Stimulated activated naive CD8-positive, alpha-beta T cell treated with anti-CD3 and anti-CD28 coated beads, Interleukin-15, Interleukin-2, amounts not matched to agents 100 U/mL and 50 U/mL, for 24 hours (primary cell): ENCODE results near the gene THAP3.

ENCODE experiments used
- ATAC-seq: fragments of 150-1000 bp; cut with Tn5 transposase; one replicate; pipeline ENCODE4 v1.10.0; 2021
- DNase-seq: peaks from one replicate; pipeline ENCODE4 v3.0.0; 2021

Gene THAP3, protein sequence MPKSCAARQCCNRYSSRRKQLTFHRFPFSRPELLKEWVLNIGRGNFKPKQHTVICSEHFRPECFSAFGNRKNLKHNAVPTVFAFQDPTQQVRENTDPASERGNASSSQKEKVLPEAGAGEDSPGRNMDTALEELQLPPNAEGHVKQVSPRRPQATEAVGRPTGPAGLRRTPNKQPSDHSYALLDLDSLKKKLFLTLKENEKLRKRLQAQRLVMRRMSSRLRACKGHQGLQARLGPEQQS

DNA sequence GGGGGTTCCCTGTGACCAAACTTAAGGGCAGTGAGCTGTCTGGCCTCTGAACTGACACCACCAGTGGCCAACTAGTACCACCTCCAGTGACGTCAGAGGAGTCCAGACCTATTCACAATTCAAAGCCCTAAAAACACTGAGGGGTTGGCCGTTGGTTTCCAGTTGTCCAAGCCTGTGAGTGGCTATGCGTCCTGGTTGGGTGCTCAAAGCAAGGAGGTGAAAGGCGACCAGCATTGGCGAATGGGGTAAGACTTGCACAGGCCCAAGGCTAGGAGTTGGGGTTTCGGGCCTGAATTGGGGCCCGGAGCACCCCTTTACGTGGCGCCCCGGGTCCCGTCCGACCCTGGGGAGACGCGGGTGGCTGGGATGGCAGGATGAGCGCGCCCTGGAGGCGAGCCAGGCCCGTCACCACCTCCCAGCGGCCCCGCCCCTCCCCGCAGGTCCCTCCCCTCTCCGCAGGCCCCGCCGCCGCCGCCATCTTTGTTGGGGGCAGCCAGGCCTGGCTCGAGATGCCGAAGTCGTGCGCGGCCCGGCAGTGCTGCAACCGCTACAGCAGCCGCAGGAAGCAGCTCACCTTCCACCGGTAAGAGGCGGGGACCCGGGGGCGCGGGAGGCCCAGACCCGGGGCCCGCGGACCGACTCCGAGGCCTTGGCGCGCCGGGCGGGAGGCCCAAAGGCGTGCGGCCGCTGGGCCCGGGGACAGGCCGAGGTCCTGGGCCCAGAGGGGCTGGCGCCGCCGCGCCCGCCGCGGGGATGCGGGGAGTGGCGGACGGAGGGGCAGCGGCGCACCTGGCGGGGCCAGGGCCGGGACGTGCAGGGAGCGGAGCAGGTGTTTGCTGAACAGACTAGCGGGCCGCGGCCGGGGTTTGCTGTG, at the start of gene THAP3:
Gene THAP3 (plus strand): TSS at position 159 of the 874 bp plus-strand sequence. CDS start 351 bp downstream, at position 510.
- ATAC-seq, result peak; percentile 95
- DNase-seq, result peak; percentile 93

DNA sequence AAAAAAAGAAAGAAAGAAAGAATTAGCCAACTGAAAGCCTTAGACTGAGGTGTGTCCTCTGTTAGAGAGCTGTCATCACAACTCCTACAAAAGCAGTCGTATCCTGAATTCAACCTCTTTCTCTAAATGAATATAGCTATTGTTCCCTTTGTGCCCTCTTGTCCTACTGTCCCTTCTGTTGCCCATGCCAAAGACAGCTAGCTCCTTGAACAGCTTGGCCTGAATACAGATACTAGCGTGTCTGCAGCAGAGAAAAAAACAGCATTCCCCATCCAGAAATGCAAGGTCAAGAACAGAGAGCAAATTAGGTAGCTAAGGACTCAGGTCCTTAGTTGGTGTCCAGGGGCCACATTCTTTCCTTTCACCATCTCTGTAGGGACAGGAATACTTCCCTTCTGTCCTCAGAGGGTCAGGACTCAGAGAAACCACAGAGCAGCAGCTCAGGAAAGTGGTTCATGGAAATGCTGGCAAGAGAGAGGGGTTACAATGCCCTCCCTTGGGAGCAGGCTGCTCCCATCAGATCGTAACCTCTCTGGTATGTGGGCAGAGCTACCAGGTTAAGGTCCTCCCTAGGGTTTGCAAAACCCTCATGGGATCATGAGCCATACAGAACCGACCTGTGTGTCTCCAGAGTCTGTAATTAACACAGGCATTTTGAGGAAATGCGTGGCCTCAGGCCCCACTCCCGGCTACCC, 46.7 kb upstream of the THAP3 start:
- ATAC-seq (no peak), DNase-seq (no peak)

DNA sequence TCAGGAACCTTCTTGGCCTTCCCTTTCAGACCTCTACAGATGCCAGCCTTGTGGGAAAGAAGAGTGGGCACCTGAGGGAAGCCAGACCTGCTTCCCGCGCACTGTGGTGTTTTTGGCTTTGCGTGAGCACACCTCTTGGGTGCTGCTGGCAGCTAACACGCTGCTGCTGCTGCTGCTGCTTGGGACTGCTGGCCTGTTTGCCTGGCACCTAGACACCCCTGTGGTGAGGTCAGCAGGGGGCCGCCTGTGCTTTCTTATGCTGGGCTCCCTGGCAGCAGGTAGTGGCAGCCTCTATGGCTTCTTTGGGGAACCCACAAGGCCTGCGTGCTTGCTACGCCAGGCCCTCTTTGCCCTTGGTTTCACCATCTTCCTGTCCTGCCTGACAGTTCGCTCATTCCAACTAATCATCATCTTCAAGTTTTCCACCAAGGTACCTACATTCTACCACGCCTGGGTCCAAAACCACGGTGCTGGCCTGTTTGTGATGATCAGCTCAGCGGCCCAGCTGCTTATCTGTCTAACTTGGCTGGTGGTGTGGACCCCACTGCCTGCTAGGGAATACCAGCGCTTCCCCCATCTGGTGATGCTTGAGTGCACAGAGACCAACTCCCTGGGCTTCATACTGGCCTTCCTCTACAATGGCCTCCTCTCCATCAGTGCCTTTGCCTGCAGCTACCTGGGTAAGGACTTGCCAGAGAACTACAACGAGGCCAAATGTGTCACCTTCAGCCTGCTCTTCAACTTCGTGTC, 45.9 kb upstream of the THAP3 start:
- DNase-seq, result no peak
- ATAC-seq, result no peak

DNA sequence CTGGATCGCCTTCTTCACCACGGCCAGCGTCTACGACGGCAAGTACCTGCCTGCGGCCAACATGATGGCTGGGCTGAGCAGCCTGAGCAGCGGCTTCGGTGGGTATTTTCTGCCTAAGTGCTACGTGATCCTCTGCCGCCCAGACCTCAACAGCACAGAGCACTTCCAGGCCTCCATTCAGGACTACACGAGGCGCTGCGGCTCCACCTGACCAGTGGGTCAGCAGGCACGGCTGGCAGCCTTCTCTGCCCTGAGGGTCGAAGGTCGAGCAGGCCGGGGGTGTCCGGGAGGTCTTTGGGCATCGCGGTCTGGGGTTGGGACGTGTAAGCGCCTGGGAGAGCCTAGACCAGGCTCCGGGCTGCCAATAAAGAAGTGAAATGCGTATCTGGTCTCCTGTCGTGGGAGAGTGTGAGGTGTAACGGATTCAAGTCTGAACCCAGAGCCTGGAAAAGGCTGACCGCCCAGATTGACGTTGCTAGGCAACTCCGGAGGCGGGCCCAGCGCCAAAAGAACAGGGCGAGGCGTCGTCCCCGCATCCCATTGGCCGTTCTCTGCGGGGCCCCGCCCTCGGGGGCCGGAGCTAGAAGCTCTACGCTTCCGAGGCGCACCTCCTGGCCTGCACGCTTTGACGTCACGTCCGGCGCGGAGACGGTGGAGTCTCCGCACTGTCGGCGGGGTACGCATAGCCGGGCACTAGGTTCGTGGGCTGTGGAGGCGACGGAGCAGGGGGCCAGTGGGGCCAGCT, 45.1 kb upstream of the THAP3 start, which contains the start of gene ZBTB48:
Gene ZBTB48 (plus strand): TSS at position 621 of the 745 bp plus-strand sequence. CDS start 616 bp downstream, outside the sequence.
- DNase-seq (peak; percentile 98), ATAC-seq (peak; percentile 99)

DNA sequence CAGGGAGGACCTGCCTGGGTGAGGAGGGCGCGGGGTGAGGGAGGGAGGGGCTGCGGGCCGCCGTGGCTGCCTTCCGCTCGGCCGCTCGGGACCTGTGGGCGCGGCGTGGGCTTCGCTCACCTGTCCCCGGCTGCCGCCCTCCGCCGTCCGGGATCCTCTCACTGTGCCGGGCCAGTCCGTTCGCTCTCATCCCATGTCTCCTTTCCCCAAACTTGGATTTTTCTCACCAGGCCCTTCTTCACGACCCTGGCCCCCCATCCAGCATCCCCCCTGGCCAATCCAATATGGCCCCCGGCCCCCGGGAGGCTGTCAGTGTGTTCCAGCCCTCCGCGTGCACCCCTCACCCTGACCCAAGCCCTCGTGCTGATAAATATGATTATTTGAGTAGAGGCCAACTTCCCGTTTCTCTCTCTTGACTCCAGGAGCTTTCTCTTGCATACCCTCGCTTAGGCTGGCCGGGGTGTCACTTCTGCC, 44.5 kb upstream of the THAP3 start:
- DNase-seq (no peak), ATAC-seq (peak; percentile 2)

DNA sequence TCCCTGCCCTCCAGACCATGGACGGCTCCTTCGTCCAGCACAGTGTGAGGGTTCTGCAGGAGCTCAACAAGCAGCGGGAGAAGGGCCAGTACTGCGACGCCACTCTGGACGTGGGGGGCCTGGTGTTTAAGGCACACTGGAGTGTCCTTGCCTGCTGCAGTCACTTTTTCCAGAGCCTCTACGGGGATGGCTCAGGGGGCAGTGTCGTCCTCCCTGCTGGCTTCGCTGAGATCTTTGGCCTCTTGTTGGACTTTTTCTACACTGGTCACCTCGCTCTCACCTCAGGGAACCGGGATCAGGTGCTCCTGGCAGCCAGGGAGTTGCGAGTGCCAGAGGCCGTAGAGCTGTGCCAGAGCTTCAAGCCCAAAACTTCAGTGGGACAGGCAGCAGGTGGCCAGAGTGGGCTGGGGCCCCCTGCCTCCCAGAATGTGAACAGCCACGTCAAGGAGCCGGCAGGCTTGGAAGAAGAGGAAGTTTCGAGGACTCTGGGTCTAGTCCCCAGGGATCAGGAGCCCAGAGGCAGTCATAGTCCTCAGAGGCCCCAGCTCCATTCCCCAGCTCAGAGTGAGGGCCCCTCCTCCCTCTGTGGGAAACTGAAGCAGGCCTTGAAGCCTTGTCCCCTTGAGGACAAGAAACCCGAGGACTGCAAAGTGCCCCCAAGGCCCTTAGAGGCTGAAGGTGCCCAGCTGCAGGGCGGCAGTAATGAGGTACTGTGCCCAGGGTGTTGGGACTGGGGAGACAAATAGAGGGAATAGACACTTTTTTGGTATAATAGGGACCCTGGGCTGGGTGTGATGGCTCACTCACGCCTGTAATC, 43.9 kb upstream of the THAP3 start:
- no peak for ATAC-seq
- no peak for DNase-seq

DNA sequence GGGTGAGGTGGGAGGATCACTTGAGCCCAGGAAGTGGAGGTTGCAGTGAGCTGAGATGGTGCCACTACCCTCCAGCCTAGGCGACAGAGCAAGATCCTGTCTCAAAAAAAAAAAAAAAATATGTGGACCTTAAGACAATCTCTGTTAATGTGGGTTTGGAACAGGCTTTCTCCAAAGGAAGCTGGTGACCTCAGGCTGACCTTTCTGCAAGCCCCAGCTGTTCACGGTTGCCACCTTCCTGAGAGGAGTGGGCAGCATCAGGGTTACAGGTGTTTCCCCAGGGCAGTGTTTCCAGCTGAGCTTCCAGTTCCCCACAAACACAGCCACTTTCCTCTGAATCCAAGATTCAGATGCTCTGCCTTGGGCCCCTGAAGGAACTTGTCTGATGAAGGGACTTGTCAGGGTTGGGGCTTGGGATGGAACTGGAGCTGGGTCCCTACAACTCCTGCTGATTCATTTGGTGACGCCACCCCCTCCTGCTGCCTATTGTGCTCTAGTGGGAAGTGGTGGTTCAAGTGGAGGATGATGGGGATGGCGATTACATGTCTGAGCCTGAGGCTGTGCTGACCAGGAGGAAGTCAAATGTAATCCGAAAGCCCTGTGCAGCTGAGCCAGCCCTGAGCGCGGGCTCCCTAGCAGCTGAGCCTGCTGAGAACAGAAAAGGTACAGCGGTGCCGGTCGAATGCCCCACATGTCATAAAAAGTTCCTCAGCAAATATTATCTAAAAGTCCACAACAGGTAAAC, 42.9 kb upstream of the THAP3 start:
- no peak for DNase-seq
- no peak for ATAC-seq

DNA sequence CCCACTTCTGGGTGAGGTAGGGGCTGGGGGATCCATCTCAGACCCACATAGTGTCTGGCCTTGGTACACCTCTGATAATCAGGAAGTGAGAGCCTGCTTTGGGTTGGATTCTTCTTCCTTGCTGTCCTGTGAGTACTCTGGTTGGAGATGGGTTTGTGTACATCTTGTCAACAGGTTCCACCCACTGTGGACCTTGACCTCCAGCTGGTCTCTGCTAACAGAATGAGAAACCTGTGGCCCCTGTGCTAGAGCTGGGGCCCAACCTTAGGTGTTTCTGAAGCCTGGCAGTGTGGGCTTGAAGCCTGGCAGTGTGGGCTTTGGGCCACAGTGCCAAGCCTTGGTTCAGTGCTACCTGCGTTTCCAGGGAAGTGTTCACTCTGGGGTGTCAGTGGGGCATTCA, 42.3 kb upstream of the THAP3 start:
- no peak for ATAC-seq
- DNase-seq, result no peak

DNA sequence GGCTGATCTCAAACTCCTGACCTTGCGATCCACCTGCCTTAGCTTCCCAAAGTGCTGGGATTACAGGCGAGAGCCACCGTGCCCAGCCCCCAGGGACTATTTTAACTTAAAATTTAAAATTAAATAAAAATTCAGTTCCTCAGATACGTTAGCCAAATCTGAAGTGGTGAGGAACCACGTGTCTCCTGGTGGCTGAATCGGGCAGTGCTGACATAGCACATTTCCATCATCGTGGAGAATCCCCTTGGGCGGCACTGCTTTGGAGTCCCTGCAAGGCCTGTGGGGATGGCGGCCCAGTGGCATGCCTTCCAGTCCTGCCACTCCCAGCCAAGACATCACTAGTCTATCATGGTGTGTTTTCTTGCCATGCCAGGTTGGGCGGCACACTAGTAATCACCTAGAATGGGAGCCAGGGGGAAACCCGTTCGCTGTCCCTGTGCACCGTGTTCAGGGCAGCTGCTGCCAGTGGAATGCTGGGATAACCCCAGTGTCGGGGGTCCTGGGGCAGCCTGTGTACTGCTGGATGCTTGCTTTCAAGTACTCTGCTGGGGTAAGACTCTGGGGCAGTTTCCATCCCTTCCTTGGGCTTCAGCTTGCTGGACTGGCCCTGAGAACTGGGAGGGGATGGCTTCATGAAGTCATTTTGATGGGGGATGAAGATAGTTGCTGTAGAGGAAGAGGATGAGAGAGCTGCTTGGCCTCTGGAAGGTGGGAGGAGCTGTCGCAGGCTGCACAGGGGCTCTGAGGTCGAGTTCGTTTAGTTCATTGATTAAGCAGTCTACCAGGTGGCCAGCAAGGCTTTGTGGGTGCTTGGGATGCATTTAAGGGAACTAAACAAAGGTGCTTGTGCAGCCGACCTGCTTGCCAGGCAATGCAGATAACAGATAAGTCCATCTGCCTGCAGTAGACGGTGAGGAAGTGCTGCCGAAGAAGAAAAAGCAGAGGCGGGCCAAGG, 40.3 kb upstream of the THAP3 start:
- DNase-seq, result no peak
- no peak for ATAC-seq

DNA sequence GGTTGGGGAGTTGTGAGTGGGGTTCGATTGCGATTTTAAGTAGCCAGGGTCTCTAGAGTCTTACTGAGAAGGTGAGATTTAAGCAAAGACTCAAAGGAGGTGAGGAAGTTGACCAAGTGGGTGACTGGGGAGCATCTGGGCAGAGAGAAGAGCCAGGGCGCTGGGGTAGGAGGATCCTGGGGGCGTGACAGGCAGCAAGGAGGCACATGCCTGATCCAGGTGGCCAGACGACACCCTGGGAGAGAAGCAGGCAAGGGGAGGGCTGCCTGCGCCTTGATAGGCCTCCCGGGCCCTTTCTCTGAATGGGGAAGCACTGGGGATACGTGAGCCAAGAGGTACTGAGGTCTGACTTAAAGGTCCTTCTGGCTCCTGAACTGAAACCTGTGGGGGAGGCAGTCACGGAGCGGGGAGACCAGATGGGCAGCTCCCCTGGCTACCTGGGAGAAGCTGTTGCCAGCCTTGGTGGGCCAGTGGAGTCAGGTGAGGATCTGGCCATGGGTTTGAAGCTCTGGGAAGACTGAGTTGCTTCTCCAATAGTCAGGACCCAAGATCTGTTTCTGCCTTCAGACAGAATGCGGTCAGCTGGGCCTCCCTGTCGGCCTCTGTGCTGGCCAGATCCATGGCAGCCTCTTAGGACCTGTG, 39.5 kb upstream of the THAP3 start:
- ATAC-seq (no peak), DNase-seq (no peak)

DNA sequence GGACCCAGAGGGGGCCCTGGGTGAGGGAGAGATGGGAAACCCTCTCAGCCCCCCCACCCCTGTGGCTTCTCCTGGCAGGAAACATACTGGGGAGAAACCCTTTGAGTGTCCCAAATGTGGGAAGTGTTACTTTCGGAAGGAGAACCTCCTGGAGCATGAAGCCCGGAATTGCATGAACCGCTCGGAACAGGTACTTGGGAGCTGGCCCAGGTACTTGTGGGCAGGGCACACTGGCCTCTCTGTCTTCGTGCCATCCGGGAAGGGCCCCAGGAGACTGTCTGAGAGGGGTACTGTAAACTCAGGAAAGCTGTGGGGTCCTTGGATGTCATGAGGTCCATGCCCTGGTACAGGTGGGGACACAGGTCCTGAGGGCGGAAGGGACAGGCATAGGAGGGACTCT, 38.8 kb upstream of the THAP3 start:
- ATAC-seq, result no peak
- no peak for DNase-seq

DNA sequence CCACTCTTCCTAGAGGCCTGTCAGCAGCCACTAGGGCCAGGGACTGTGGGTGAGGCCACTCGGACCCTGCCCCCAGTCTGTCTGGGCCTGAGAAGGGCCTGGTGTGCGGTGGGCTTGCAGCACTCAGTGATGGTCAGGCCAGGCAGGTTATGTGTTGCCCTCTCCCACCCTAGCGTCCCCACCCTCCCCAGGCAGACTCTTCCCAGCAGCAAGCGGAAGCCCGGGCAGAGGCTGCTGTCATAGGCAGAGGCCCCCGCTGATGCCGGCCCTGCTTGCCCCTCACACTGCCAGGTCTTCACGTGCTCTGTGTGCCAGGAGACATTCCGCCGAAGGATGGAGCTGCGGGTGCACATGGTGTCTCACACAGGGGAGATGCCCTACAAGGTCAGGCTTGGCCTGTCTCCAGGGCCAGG, 38.3 kb upstream of the THAP3 start:
- ATAC-seq, result no peak
- DNase-seq, result no peak

DNA sequence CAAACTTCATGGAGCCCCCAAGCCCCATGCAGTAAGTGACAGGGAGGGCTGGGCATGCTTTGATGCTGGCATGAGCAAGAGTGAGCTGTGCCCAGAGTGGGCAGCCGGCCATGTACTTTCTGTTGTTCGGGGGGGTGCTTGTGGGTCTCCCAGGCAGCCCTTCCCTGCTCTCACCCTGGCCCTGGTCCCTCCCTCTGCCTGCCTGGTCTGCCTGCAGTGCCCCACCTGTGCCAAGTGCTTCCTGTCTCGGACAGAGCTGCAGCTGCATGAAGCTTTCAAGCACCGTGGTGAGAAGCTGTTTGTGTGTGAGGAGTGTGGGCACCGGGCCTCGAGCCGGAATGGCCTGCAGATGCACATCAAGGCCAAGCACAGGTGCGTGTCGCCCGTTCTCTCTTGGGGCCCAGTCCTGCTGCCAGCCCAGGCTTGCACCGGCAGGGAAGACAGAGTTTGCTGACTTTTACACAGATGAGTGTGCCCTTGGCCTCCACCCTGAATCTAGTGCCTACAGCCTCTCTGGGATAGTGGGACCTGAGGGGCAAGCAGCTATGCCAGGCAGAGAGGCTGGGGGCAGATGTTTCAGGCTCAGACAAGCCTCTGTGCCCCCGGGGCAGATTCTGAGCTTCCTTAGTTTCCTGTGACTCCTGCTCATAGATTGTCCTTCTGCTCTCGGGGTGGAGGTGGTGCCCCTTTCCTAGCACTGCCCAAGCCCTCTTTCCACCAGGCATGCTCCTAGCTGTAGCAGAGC, 37.2 kb upstream of the THAP3 start:
- ATAC-seq, result no peak
- no peak for DNase-seq

DNA sequence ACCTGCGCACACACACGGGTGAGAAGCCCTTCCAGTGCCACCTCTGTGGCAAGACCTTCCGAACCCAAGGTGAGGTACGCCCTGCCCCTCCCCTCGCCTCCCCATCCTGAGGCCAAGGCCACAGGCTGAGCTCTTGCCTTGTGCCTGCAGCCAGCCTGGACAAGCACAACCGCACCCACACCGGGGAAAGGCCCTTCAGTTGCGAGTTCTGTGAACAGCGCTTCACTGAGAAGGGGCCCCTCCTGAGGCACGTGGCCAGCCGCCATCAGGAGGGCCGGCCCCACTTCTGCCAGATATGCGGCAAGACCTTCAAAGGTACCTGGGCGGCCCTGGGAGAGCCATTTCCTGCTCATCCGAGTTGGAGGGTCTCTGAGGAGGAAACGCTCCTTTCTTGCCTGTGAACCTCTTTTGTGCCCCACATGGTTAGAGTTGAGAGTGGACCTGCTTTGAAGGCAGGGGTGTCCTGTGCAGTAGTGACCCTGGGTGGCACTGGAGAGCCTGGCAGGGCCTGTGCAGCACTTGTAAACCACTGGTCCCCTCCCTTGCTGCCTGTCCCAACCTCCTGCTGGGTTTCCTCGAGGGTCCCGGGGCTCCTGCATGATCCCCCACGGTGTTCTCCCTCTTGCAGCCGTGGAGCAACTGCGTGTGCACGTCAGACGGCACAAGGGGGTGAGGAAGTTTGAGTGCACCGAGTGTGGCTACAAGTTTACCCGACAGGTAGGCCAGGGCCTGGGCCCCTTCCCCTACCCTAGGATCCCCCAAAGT, 36.4 kb upstream of the THAP3 start:
- DNase-seq (no peak), ATAC-seq (no peak)

DNA sequence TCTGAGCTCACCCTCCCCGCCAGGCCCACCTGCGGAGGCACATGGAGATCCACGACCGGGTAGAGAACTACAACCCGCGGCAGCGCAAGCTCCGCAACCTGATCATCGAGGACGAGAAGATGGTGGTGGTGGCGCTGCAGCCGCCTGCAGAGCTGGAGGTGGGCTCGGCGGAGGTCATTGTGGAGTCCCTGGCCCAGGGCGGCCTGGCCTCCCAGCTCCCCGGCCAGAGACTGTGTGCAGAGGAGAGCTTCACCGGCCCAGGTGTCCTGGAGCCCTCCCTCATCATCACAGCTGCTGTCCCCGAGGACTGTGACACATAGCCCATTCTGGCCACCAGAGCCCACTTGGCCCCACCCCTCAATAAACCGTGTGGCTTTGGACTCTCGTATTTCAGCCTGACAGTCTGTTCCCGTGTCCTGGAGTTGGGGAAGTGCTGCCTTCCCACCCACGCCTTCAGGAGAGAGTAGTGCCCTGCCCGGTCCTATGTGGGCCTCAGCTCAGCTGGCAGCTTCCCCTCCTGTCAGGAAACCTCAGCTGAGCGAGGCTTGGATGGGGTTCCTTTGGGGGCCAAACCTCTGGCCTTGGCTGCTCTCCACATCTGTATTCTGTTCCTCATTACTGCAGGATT, 35.7 kb upstream of the THAP3 start:
- DNase-seq (no peak), ATAC-seq (no peak)

DNA sequence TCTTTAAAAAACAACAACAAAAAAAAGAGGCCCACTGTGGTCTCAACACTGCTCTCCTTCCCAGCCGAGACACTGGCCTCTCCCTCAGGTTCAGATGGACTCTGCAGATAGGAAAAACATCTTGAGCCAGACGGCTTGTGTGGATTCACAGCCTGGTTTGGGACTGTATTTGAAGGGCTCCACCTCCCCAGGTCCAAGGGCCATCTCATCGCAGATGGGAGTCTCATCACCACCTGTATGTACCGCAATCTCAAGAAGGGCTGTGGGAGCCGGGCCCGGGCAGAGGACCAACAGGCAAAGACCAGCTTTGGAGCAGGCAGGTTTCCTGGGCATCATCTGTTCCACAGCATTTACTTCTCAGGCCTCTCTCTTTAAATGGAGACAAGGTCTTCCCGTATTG, 34.6 kb upstream of the THAP3 start:
- DNase-seq (no peak), ATAC-seq (no peak)
